GM19463 (cell line): ENCODE data around the gene TBCD.
"Not testable (repeated sequence)": the region's sequence is repeated elsewhere in the genome, so short reads cannot be mapped to it uniquely, and the experiment has no call there.

Experiments used
- ATAC-seq: cut with Tn5 transposase; IDR thresholded peaks from one replicate; pipeline ENCODE4 v1.9.1; 2021; ENCODE audit warnings: mild to moderate bottlenecking, moderate library complexity; ENCODE audit not compliant: unreplicated experiment

Gene TBCD

DNA sequence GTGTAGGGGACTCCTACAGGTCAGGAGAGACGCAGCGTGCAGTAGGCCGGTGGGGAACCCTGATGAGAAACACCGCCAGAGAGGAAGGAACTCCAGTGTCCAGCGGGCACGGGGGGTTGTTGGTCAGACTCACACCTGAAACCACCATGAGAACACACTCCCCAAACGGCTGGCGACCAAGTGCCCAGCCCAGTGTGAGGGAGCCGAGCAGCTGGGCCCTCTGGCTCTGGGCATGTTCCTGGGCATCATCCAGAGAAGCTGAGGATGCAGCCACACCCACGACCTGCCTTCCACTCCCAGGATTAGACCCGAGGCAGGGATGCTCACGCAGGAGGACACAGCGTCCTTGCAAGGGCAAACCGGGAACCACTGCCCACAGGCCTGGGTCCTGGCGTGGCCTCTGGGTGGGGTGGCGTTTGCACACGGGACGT is 196.2 kb downstream of the TBCD start:
- no peak for ATAC-seq

DNA sequence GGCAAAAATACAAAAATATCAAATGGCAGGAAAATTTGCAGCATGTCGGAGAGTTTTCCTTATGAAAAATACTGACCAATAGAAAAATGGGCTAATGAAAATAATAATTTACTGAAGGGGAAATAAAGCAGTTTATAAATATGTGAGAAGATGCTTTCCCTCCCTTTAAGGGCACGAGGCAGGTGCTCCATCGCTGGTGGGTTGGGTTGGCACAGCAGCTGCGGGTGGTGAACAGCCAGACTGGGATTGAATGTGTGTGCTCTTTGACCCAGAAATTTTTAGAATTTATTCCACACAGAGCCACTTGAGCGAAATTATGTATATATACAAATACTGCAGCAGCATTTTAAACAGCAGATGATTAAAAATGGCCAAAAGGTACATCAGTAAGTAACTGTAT is 197.1 kb downstream of the TBCD start:
- ATAC-seq = no peak

- no peak for ATAC-seq
These were observed 197.5 kb downstream of the TBCD start for GRCh38 chr17:82949361-82949760.

- no peak for ATAC-seq
These were observed 198.1 kb downstream of the TBCD start for GRCh38 chr17:82949984-82950383.

DNA sequence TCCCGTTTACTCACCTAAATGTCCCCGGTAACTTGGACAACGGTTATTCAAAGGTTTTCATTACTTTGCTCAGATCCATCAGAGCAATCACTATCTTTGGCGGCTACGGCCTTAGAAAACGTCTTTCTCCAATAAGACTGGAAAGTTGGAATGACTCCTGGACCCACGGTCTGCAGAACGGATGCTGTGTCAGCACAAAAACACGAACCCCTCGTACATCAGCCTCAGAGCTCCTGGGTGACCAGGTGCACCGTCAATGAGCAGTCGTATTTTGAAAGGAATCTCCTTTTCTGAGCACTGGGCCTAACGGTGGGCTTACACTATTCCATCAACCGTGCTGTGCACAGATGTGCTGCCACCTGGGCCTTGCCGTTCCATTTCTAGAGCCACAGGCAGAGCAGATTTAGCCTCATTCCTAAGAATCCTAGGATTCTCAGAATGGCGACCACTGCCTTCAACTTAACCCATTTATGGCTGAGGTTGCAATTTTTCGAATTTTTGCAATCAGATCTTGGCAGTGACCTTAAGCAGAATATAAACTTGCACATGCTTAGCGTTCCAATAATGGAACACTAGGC is 198.7 kb downstream of the TBCD start:
- no peak for ATAC-seq

- no peak for ATAC-seq
These were observed 200.2 kb downstream of the TBCD start for GRCh38 chr17:82952019-82952418.

- not testable (repeated sequence) for ATAC-seq
These were observed 203.2 kb downstream of the TBCD start for GRCh38 chr17:82955106-82955505.

- not testable (repeated sequence) for ATAC-seq
These were observed 203.8 kb downstream of the TBCD start for GRCh38 chr17:82955627-82956026.

GRCh38 chr17:82956146-82956725 is 204.4 kb downstream of the TBCD start:
- ATAC-seq = no peak

GRCh38 chr17:82956726-82957468 is 205.0 kb downstream of the TBCD start:
- ATAC-seq = no peak

- ATAC-seq = no peak
These were observed 205.6 kb downstream of the TBCD start for GRCh38 chr17:82957469-82957795.

- ATAC-seq = no peak
These were observed 206.2 kb downstream of the TBCD start for GRCh38 chr17:82957961-82958561.

DNA sequence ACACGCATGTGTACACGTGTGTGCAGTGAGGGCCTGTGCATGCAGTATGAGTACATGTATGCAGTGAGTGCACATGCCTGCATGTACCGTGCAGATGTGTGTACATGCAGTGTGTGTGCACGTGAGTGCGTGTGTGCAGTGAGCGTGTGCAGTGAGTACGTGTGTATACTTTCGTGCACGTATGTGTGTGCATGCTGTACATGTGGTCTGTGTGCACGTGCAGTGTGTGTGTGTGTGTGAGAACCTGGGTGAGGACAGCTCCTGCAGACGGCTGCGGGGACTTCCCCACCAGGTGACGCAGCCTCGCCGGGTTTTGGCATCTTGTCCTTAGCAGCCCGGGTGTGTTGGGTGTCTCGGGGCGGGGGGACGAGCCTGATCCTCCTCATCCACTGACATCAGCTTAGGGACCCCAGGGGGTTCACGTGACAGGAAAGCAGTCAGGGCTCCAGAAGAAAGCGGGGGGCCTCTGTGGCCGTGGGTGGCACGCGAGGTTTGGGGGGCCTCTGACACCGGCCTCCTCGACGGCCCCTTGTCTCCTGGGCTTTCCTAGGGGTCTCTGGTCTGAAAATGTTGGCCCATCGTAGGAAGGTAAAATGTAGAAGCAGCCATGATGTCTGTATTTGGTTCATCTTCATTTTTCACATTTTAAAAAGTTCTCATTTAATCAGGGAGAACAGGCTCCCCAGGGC is 207.5 kb downstream of the TBCD start:
- ATAC-seq = no peak

GRCh38 chr17:82959990-82960418 is 208.1 kb downstream of the TBCD start:
- no peak for ATAC-seq

DNA sequence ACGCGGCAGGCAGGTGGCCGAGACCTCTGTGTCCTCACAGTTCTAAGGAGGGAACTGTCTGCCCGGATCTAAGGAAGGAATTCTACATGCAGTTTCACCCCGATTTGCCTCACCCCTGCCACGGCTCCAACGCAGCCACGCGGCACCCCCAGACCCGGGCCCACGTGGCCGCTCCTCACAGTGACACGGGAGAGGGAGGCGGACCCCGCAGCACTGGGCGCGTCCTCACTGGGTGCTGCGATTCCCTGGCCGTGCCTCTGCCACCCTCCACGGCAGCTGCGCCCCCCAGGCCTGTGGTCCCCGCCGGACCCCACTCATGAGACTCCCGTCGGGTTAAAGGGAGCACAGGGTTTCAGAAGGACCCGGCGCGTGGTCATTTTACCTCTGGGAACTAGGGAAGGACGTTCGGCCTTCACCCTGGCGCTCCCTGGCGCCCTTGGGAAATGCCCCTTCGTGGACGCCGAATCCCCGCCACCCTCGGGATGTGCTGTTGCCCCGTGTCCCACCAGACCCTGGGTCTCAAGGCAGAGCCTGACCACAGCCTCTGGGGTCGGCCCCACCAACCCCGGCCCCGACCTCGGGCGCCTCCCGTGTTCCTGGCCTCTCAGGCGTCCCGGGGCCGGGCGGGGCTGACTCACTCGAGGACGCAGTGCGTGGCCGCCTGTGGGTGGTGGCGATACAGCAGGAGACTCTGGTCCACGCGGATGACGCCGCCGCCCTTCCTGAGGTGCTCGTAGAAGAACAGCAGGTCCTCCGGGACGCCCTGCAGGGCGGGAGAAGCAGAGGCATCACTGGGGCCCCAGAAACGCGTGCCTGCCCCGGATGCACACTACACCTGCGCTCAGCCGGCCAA is 208.8 kb downstream of the TBCD start:
- ATAC-seq = no peak

DNA sequence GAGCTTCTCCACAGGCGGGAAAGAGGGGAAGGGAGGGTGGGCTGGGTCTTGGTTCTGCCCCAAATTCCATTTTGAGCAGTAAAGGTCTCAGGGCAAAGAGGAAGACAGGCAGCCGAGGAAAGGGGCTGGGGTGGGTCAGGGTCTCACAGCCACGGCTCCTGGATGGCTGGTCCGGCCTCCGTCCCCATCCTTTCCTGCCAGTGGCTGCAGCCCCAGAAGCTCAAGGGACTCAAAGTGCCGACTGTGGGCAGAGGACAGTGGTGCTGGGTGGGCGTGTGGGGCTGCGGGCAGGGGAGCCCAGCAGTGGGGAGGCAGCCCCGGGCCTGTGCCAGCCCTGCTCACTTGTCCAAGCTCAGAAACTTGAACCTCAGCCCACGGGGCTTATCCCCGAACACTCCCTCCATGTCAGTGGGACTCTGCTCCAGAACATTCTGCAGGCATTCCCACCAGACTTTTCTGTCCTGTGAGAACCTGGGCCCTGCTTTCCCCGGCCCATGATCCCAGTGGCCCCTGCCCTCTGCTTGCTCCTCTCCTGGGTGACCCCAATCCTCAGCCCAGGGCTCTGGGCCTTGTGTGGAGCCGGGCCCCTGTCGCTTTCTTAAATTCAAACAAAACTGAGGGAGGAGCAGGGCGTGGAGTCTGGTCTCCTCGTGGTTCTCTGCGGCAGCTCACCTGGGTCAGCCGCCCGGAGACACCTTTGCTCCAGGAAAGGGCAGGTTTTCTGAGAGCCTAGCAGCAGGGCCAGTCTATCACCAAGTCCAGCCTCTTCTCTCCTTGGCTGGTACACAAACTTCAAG is 209.7 kb downstream of the TBCD start:
- ATAC-seq = no peak

GRCh38 chr17:82962163-82962720 is 210.4 kb downstream of the TBCD start:
- no peak for ATAC-seq

DNA sequence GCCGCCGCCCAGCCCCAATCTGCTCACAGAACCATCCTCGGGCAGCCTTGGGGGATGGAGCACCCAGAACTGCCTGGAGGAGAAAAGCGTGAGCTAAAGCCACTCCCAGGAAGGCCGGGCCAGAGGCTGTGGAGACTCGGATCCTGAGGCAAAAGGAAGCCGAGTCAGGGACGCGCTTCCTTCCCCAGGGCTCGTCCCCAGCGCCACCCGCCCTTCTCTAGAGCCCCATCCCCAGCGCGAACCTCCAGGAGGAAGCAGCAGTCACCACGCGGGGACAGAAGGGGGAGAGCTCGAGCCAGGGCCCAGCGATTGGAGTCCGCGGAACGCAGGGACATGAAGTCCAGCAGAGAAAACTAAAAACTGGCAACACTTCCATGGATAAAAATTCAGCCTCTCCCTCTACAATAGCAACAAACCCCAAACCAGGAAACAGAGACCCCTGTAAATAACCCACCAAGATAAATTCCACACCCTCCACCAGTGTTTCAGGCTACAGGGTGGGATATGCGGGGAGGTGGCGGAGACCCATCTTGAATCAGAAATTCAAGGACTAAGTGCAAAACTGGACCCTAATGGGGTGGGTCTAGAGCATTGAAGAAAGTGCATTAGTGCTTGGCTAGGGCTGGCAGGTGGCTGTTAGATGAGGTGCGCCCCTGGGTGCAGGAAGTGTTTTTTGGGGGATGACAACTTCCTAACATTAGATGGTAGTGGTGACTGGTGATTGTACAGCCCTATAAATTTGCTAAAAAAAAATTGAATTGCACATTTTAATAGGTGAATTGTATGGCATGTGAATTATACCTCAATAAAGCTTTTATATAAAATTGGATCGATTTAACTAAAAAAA is 211.5 kb downstream of the TBCD start:
- no peak for ATAC-seq
